K562 (cell line): ENCODE measurements around the gene PCYT1A. TPM values are rescaled to one million over a fixed set of nuclear protein-coding genes. Genes with fewer than 3 reads are reported as not detected.

Experiments used
- ATAC-seq: fragments of 200-7000 bp; cut with Tn5 transposase; 3 replicates; pipeline ENCODE4 v1.9.1; 2020; ENCODE audit warnings: moderate library complexity
- BruUV-seq: library from RNA; stranded (reverse); fragments of 400-500 nt; replicated peaks from 2 replicates; lab custom pipeline; 2021; lab: Mats Ljungman, UMichigan
- CTCF ChIA-PET: fragments of 300-600 bp; formaldehyde crosslinking; extraction: SDS; loops from one replicate; lab custom pipeline; 2021; ENCODE audit warnings: low intra/inter-chr PET ratio; lab: Yijun Ruan, JAX
- POLR2A ChIA-PET: fragments of 300-600, 350-650 bp; sonication (Branson Sonifier 250); formaldehyde crosslinking; extraction: SDS; loops from one replicate; lab custom pipeline; 2021; ENCODE audit warnings: antibody characterized with exemption, inconsistent platforms; lab: Yijun Ruan, JAX
- DNase-seq, 4 experiments: peaks; one replicate each; pipeline versions ENCODE4 v3.0.0 to v3.0.0-alpha.2; 2011 to 2018; ENCODE audit warnings: low spot score in 3 of 4, mixed read lengths in 3 of 4; ENCODE audit errors: extremely low read depth in 1 of 4
- FAIRE-seq: peaks from 2 replicates; lab custom pipeline; 2011; peaks lifted over from hg19 to GRCh38; lab: Jason Lieb, UNC
- H2AFZ ChIP-seq: 2 replicates; pipeline ENCODE4 v1.6.0; 2011; ENCODE audit warnings: low read depth, low read length, control low read depth, inconsistent platforms
- H3K27ac ChIP-seq: fragments of 200-600 bp; 3 replicates; pipeline ENCODE4 v1.8.0; 2011; ENCODE audit warnings: low read depth, mild to moderate bottlenecking, control low read depth, inconsistent platforms, low read length, moderate library complexity, mixed read lengths; ENCODE audit errors: extremely low read depth
- H3K27me3 ChIP-seq, 2 experiments: fragments of 300-600 bp in 1 of 2; 2 replicates in 1 of 2; 3 replicates in 1 of 2; pipeline versions ENCODE4 v1.6.0 to v1.8.0; 2011; ENCODE audit warnings: inconsistent platforms in 2 of 2, low read length in 2 of 2, mild to moderate bottlenecking in 1 of 2, mixed read lengths in 1 of 2, moderate library complexity in 1 of 2; ENCODE audit not compliant: control insufficient read depth in 2 of 2, insufficient read depth in 2 of 2
- H3K36me3 ChIP-seq: fragments of 300-600 bp; 3 replicates; pipeline ENCODE4 v1.8.0; 2011; ENCODE audit warnings: mild to moderate bottlenecking, low read length, inconsistent platforms; ENCODE audit not compliant: control insufficient read depth, insufficient read depth
- H3K4me1 ChIP-seq, 2 experiments: fragments of 200-600 bp in 1 of 2; replicated peaks in 1 of 2; 2 replicates in 1 of 2; 3 replicates in 1 of 2; pipeline versions ENCODE4 v1.5.1 to v1.8.0; 2011; ENCODE audit warnings: inconsistent platforms in 2 of 2, low read length in 2 of 2, mild to moderate bottlenecking in 1 of 2, mixed read lengths in 1 of 2, moderate library complexity in 1 of 2; ENCODE audit not compliant: control insufficient read depth in 2 of 2, insufficient read depth in 2 of 2
- H3K4me2 ChIP-seq: 2 replicates; pipeline ENCODE4 v1.6.1; 2011; ENCODE audit warnings: low read length, control low read depth, inconsistent platforms, mixed read lengths; ENCODE audit not compliant: insufficient read depth
- H3K4me3 ChIP-seq: fragments of 200-600 bp; sonication (generic), shearing (Covaris generic); 2 replicates; pipeline ENCODE4 v1.5.1; 2016; ENCODE audit warnings: control low read depth, inconsistent platforms
- H3K79me2 ChIP-seq: fragments of 200-600 bp; 3 replicates; pipeline ENCODE4 v1.8.0; 2011; ENCODE audit warnings: low read length, inconsistent platforms; ENCODE audit not compliant: control insufficient read depth, insufficient read depth
- H3K9ac ChIP-seq, 2 experiments: 2 replicates each; pipeline versions ENCODE4 v1.6.0 to v1.6.1; 2011; ENCODE audit warnings: low read depth in 2 of 2, low read length in 2 of 2, control low read depth in 1 of 2, inconsistent platforms in 1 of 2, mild to moderate bottlenecking in 1 of 2, mixed read lengths in 1 of 2; ENCODE audit not compliant: insufficient read depth in 1 of 2
- H3K9me1 ChIP-seq: one replicate; pipeline ENCODE4 v1.6.0; 2011; ENCODE audit warnings: inconsistent platforms, mild to moderate bottlenecking, low read length, moderate library complexity; ENCODE audit not compliant: control insufficient read depth, insufficient read depth
- H3K9me3 ChIP-seq: replicated peaks from 2 replicates; pipeline ENCODE4 v1.5.1; 2011; ENCODE audit warnings: low read depth, low read length, inconsistent platforms; ENCODE audit not compliant: control insufficient read depth, insufficient read depth
- H4K20me1 ChIP-seq: replicated peaks from 2 replicates; pipeline ENCODE4 v1.6.1; 2011; ENCODE audit warnings: low read length, inconsistent platforms, mixed read lengths; ENCODE audit not compliant: control insufficient read depth, insufficient read depth
- RAD21 ChIP-seq, 2 experiments: fragments of 250-450 bp in 1 of 2; fragments of 450-650 bp in 1 of 2; sonication (Bioruptor Pico) in 1 of 2; formaldehyde crosslinking in 1 of 2; IDR thresholded peaks in 1 of 2; conservative IDR thresholded peaks in 1 of 2; 2 replicates each; pipeline versions ENCODE4 v1.4.0 to v1.8.0; 2020 to 2022; ENCODE audit warnings: mild to moderate bottlenecking in 2 of 2, moderate library complexity in 1 of 2
- RBM25 ChIP-seq: fragments of 200-400 bp; formaldehyde crosslinking; IDR thresholded peaks from 2 replicates; pipeline ENCODE4 v1.6.1; 2018; ENCODE audit warnings: low read length, low read depth, moderate library complexity; ENCODE audit not compliant: severe bottlenecking
- STAG1 ChIP-seq: sonication (generic); formaldehyde crosslinking; IDR thresholded peaks from 2 replicates; pipeline ENCODE4 v1.5.0; 2020; ENCODE audit warnings: missing genetic modification reagents, borderline replicate concordance
- WGBS: fragments of 100-300 bp; shearing (Covaris generic); methylation state at CpG from one replicate; pipeline ENCODE4 v1.1.6; 2016; ENCODE audit warnings: low coverage, mixed read lengths; ENCODE audit not compliant: insufficient coverage; ENCODE audit errors: missing lambda C conversion rate; 5-methylcytosine and 5-hydroxymethylcytosine counted together
- in situ Hi-C: fragments of 300-500 bp; cut with MboI; formaldehyde crosslinking; loops from 4 replicates; pipeline ENCODE4 v1.15.0; 2018; ENCODE audit warnings: inconsistent platforms, mixed read lengths
- intact Hi-C: fragments of 100-400 bp; cut with micrococcal nuclease; formaldehyde crosslinking; loops from 2 replicates; pipeline ENCODE4 v1.14.2; 2022
- polyA plus RNA-seq, 8 experiments: library from polyadenylated mRNA; depleted of rRNA in 4 of 8; stranded (reverse) in 5 of 8; unstranded in 3 of 8; fragments of >200 nt; fragmentation: Nextera tagmentation in 2 of 8; fragmentation: Illumina TruSeq in 1 of 8; extraction: Ambion mirVana in 2 of 8; extraction: Trizol in 1 of 8; gene quantifications; 2 replicates each; pipeline versions ENCODE4 v1.2.1 to v1.2.3, GENCODE V29; 2011 to 2014; ENCODE audit warnings: inconsistent platforms in 1 of 8, missing spikeins in 1 of 8
- total RNA-seq, 7 experiments: library from RNA; depleted of rRNA in 6 of 7; stranded (reverse); fragments of >200 nt in 6 of 7; fragmentation: Illumina TruSeq in 2 of 7; extraction: Trizol in 2 of 7; gene quantifications; 2 replicates each; pipeline versions ENCODE4 v1.2.1 to v1.2.3, GENCODE V29; 2011 to 2021; ENCODE audit warnings: low replicate concordance in 1 of 7
- TF ChIP-seq, protein P1 (sequence below): fragments of 450-650 bp; IDR thresholded peaks from 2 replicates; pipeline ENCODE4 v1.6.1; 2014; ENCODE audit warnings: low read depth, mild to moderate bottlenecking, moderate library complexity, borderline replicate concordance
- TF ChIP-seq, protein P2 (sequence below): sonication (generic); formaldehyde crosslinking; IDR thresholded peaks from 2 replicates; pipeline ENCODE4 v1.8.1; 2023; ENCODE audit warnings: mild to moderate bottlenecking, missing genetic modification reagents
- TF ChIP-seq, protein P3 (sequence below), 3 experiments: IDR thresholded peaks in 2 of 3; conservative IDR thresholded peaks in 1 of 3; 2 replicates each; pipeline ENCODE4 v1.5.1; 2011 to 2012; ENCODE audit warnings: low read length in 3 of 3, mild to moderate bottlenecking in 3 of 3, control low read depth in 2 of 3, improper control_type of control experiment in 1 of 3, inconsistent platforms in 1 of 3, low read depth in 1 of 3, mixed read lengths in 1 of 3, moderate library complexity in 1 of 3; ENCODE audit not compliant: insufficient read depth in 2 of 3

PCYT1A gene
- total and polyA plus RNA-seq, 9 of the 15 experiments (the other 6 are each of a cell fraction or from before 2014, with no cell fraction given) = 13.4 to 62.8 (median 49.4) TPM

DNA sequence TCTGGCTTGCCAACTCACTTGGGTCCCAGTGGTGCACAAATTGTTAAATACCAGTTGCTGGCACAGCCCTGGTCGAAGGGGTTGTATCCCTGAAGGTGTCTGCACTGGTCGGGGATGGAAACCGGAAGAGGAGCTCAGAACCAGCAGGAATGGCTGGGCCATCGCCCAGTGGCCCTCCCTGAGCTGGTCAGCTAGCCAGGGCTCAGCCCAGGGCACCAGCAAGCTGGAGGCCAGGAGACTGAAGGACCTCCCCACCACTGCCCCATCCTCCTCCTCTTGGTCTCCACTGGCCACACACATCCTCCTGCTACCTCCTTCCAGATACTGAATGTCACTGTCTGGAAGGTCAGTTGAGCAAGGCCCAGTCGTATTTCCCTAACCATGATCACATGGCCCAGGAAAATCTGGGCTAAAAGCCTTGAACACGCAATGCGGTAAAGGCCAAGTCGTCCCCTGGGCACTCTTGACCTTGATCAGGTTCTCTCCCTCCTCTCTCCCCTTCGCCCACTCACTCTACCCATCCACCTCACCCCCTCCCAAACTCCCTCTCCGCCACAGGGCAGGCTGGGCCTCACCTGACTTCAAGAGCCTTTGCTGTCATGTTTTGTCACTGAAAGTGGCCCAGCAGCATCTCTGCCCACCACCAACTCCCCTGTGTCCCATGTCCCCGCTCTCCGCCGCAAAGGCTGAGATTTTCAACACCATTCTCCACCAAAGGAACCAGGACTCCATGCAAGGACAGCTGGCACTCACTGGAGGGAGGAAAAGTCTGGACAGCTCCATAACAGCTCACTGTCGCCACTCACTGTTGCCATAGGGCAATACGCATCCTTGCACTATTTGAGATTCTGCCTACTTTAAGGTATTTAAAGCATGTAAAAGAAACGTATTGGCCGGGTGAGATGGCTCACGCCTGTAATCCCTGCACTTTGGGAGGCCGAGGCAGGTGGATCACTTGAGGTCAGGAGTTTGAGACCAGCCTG lies 88.5 kb downstream of the PCYT1A start:
- ChIA-PET CTCF (interaction anchor here (1.0 to 1.6 kb wide), 2 partner anchors 126 to 176 kb away, joined by 3 to 6 read pairs; no protein-coding TSS in a partner anchor), POLR2A (interaction anchor here (0.6 to 1.8 kb wide), 3 partner anchors 81 to 375 kb away, joined by 3 to 7 read pairs (median 4); no protein-coding TSS in a partner anchor)
- ATAC-seq = no peak
- H3K4me3 ChIP-seq = no peak overlapping the region
- H3K4me2 ChIP-seq = no peak overlapping the region
- peak overlapping the region in 1 of 2 experiments; percentile 70; a peak in 1 of 4 replicates for H3K9ac ChIP-seq
- in situ Hi-C loops = no loop called here
- H3K9me1 ChIP-seq = no peaks in the 10 kb centered on the region
- H3K79me2 ChIP-seq = peaks cover 10% of the 10 kb centered on the region
- no peak overlapping the region; the same call in 2 of the 3 replicates for H3K27ac ChIP-seq
- no peak for FAIRE-seq
- WGBS = 70% methylated on average over 19 of the region's 19 CpGs
- H2AFZ ChIP-seq = no peak overlapping the region
- no peaks in the 10 kb centered on the region for H3K9me3 ChIP-seq
- H3K4me1 ChIP-seq = peaks cover 21 to 58% of the 10 kb centered on the region in 2 experiments
- no peaks in the 10 kb centered on the region for H3K27me3 ChIP-seq
- intact Hi-C loops = loop anchor here (10.0 kb wide), 1 partner anchor 484 kb away; no protein-coding TSS in a partner anchor
- no peaks in the 10 kb centered on the region for H4K20me1 ChIP-seq
- H3K36me3 ChIP-seq = no peaks in the 10 kb centered on the region
- no TSS peak for BruUV-seq
- no peak for DNase-seq
- TF ChIP-seq, protein P1, sequence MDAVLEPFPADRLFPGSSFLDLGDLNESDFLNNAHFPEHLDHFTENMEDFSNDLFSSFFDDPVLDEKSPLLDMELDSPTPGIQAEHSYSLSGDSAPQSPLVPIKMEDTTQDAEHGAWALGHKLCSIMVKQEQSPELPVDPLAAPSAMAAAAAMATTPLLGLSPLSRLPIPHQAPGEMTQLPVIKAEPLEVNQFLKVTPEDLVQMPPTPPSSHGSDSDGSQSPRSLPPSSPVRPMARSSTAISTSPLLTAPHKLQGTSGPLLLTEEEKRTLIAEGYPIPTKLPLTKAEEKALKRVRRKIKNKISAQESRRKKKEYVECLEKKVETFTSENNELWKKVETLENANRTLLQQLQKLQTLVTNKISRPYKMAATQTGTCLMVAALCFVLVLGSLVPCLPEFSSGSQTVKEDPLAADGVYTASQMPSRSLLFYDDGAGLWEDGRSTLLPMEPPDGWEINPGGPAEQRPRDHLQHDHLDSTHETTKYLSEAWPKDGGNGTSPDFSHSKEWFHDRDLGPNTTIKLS = no peak
- TF ChIP-seq RAD21 (CRISPR knock-in tag; conservative IDR thresholded peaks at IDR 0.05 in 1 of 2, IDR thresholded peaks at IDR 0.05 in 1 of 2) (peak in 1 of 2 experiments; percentile 63; a peak in 2 of 4 replicates), STAG1 (CRISPR knock-in tag) (peak; percentile 49), RBM25 (no peak)
- TF ChIP-seq, protein P2, sequence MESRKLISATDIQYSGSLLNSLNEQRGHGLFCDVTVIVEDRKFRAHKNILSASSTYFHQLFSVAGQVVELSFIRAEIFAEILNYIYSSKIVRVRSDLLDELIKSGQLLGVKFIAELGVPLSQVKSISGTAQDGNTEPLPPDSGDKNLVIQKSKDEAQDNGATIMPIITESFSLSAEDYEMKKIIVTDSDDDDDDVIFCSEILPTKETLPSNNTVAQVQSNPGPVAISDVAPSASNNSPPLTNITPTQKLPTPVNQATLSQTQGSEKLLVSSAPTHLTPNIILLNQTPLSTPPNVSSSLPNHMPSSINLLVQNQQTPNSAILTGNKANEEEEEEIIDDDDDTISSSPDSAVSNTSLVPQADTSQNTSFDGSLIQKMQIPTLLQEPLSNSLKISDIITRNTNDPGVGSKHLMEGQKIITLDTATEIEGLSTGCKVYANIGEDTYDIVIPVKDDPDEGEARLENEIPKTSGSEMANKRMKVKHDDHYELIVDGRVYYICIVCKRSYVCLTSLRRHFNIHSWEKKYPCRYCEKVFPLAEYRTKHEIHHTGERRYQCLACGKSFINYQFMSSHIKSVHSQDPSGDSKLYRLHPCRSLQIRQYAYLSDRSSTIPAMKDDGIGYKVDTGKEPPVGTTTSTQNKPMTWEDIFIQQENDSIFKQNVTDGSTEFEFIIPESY = 0 out of 2 replicates have a peak, but pooled peaks have one; percentile 52
- TF ChIP-seq, protein P3, sequence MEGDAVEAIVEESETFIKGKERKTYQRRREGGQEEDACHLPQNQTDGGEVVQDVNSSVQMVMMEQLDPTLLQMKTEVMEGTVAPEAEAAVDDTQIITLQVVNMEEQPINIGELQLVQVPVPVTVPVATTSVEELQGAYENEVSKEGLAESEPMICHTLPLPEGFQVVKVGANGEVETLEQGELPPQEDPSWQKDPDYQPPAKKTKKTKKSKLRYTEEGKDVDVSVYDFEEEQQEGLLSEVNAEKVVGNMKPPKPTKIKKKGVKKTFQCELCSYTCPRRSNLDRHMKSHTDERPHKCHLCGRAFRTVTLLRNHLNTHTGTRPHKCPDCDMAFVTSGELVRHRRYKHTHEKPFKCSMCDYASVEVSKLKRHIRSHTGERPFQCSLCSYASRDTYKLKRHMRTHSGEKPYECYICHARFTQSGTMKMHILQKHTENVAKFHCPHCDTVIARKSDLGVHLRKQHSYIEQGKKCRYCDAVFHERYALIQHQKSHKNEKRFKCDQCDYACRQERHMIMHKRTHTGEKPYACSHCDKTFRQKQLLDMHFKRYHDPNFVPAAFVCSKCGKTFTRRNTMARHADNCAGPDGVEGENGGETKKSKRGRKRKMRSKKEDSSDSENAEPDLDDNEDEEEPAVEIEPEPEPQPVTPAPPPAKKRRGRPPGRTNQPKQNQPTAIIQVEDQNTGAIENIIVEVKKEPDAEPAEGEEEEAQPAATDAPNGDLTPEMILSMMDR (IDR thresholded peaks at IDR 0.05 in 2 of 3, conservative IDR thresholded peaks at IDR 0.05 in 1 of 3; ENCODE audit: insufficient read depth in 2 of 3, low read depth in 1 of 3, low read length in 3 of 3) = peak; percentile 45 to 51 (median 48)
